NCI-H1092 treated with DMSO at 0.1 percent for 48 hours (cell line): ENCODE results near the gene CRYBA2.

Experiments
- DNase-seq: peaks from one replicate; lab custom pipeline; 2025; lab: John Stamatoyannopoulos, UW

Gene CRYBA2

DNA sequence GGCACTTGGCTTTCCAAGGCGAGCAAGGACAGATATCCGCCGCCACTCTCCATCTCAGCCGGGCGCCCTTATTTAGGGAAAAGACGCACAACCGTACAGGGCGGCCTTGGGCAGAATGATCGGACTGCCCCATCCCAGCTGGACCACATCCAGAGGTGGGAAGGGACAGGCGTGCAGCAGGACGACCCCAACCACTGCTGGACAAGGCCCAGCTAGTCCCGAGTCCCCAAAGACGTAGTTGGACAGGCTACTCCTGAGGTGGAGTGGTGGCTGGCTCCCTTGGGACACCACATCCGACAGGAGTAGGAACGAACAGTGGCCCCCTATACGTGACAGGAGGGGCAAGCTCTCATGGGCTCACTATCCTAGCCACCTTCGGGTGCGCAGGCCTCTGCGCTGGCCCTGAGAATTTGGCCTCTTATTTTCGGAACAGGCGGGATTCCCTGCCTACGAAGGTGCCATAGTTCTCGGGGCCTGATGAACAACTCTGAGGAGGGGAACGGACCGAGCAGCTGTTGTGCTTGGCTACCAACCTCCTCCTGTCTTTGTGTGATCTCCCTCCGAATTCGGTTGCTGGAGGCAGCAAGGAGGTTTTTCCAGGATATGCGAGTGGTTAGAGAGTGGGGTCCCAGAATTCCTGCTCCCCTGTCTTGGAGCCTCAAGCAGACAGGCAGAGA is 10.5 kb downstream of the CRYBA2 start:
- no peak for DNase-seq

DNA sequence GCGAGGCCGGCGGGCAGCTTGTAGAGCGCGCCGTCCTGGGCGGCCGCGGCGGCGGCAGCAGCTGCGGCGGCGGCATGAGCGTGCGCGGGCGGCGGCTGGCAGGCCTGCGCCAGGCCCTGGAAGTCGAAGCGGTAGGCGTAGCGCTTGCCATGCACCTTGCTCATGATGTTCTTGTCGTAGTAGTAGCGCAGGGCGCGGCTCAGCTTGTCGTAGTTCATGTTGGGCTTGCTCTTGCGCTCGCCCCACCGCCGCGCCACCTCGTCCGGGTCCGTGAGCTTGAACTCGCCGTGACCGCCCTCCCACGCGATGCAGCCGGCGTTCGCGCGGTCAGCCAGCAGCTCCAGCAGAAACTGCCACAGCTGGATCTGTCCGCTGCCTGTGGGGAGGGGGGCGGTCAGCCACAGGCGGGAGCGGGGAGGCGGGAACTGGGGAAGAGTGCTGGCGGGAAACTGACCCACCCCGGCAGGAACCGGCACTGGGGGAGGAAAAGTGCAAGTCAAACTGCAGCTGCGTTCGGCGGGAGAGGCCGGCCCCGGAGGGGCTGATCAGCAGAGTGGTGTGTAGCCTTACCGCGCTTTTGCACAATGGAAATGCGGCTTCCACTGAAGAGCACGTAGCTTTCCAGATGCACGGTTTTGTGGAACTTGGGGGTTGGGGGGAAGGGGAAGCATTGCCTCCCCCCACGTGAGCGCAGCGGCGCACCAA is 11.2 kb downstream of the CRYBA2 start:
- peak; percentile 20 for DNase-seq

DNA sequence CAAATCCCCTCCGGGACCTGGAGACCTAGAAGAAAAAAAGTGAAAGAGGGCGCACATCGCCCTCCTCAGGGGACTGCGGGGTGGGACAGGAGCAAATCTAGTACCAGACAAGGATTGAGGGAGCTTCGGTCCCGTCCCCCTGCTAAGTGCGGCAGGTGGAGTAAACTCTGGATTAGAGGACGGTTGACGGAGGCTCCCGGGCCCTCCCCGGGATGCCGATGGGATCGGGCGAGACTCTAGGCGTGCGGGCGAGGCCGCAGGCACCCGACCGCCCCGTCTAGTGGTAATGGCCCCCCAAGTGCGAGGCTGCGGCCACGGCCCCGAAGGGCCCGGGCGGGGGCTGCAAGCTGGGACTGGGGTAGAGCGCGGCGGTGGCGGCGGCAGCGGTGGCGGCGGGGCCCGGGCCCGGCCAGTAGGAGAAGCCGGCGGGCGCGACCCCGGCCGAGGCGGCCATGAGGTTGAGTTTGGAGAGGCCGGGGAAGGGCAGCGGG is 11.8 kb downstream of the CRYBA2 start:
- DNase-seq = no peak

DNA sequence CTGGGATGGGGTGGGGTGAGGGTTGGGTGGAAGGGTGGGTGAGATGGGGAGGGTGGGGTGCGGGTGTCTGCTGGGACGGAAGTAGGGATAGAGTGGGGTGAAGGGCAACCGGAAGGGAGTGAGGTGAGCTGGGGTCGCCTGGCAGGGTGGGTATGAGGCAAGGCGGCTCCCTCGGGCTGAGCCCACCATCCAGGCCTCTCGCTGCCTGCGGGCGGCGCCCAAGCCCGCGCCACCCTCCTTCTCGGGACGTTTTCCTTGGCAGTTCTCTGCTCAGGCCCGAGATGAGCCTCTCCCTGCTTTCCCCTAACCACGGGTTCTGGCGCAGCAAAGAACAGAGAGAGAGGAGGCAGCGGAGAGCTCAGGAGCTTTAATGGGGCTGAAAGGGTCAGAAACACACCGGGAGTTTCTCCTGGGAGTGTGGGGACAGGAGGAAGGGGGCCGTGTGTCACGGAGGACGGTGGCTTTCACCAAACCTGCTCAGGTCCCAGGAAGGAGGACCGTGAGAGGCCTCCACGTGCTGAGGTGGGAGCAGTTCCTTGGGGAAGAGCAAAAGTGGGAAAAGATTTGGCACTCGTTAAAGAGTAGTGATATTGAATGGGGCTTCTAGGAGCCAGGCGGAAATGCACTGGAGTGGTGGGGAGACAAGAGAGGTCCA is 12.4 kb downstream of the CRYBA2 start:
- no peak for DNase-seq

DNA sequence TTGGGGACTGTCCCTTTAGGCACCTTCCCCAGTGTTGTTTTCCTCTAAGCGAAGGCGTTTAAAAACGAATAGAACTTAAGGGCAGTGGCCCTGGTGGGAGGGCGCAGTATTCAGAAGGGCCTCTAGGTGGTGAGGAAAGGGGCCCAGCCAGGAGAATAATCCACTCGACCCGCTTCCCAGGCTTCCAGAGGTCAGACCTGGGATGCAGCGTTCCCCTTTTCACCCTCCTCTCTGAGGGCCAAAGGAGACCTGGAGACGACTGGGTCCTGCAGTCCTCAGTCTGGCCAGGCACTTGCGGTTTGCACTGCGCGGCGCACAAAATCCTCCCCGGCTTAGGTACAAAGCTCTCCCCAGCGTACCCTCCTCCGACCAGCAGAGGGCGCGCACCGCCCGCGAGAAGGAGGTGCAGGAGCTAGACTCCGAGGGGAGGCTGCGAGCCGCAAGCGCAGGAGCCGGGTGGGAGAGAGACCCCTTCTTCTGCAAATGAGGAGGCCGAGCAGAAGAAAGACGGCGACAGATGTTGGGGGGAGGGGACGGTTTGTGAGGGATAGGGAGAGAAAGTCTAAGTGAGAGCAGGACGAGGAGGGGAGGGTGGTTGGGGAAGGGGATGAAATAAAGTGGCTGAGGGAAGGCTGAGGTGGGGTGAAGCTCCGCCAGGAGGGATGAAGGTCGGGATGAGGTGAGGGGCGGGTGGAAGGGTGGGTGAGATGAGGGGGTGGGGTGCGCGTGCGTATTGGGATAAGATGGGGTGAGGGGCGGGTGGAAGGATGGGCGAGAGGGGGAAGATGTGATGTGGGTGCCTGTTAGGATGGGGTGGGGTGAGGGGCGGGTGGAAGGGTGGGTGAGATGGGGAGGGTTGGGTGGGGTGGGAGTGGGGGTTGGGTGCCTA is 13.1 kb downstream of the CRYBA2 start:
- DNase-seq = peak; percentile 74

DNA sequence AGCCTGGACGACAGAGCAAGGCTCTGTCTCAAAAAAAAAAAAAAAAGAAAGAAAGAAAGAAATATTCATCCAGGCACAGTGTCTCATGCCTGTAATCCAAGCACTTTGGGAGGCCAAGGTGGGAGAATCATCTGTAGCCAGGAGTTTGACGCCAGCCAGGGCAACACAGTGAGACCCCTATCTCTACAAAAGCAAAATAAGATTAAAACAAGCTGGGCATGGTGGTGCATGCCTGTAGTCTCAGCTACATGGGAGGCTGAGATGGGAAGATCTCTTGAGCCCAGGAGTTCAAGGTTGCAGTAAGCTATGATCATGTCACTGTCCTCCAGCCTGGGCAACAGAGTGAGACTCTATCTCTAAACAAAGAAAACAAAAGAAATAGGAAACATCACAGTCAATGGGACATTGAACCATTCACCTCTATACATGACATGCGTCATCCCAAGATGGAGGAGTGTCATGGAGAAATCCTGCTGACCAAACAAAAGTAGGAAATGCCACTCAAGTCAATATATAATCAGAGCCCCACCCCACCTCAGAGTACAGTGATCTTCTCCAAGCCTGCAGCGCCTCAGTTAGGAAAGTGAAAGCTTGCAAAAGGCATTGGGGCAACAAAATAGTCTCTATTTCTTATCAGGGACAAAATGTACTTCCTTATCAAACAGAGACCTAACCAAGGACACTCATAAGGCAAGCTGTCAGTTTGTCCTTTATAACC is 18.0 kb downstream of the CRYBA2 start:
- no peak for DNase-seq

DNA sequence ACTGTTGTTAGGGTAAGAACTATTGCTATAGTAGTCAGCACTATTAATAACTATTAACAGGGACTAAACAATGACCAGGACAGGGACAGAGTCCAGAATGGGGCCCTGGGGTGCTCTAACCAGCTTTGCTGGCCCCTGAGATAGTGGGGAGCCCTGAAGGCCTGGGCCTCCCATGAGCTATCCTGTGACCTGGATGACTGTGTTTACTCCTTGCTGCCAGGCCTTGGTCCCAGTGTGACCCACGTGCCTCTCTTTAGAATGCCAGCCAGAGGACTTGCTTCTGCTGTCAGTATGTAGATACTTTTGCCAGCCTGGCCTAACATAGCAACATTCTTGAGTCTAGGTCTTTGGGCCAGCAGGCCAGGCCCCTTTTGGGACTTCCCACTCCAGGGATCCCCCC is 22.3 kb downstream of the CRYBA2 start:
- DNase-seq = no peak

DNA sequence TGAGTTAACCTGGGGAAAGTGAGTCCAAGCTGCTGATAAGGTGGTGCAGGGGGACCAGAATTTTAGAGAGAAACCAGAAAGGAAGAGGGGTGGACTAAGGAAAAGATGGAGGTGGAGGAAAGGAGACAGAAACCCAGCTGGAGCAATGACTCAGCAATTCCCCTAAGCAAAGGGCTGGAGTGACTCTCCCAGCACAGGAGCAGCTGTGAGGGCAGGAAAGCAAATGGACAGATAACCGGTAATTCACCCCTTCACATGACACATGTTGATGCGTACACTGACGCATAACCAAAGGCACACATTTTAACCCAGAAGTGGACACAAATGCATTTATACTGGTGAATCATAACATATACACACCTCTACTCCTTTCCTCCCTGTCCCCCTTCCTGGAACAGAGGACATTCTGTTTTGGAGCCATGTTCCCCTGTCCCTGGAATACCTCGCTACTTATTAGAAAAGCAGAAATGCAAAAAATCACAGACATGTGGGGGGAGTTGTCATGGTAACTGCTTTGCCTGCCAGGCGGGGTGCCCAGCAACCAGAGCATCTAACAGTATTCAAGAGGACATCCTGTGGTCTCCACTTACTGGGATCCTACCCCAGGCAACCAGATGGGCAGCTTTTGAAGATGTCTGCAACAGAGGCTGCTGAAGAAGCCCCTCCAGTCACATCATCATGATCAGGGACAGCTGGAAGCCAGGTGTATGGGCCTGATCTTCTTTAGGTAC is 29.0 kb downstream of the CRYBA2 start:
- peak; percentile 36 for DNase-seq

DNA sequence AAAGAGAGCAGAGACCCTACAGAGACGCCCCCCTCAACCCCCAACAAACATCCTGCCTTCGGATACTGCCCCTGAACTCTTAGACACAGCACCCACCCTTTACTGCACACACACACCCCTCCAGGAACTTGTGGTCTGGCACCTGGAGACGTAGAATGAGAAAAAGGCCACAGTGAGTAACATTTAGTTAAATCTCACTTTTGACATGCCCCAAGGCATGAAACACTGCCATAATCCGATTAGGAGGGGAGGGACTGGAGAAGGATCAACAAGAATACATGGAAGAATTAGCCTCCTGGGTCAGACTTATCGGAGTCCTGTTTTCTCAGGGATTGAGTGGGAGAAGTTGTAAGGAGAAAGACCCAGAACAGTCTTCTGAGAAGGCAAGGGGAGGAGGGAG is 29.6 kb downstream of the CRYBA2 start:
- no peak for DNase-seq

DNA sequence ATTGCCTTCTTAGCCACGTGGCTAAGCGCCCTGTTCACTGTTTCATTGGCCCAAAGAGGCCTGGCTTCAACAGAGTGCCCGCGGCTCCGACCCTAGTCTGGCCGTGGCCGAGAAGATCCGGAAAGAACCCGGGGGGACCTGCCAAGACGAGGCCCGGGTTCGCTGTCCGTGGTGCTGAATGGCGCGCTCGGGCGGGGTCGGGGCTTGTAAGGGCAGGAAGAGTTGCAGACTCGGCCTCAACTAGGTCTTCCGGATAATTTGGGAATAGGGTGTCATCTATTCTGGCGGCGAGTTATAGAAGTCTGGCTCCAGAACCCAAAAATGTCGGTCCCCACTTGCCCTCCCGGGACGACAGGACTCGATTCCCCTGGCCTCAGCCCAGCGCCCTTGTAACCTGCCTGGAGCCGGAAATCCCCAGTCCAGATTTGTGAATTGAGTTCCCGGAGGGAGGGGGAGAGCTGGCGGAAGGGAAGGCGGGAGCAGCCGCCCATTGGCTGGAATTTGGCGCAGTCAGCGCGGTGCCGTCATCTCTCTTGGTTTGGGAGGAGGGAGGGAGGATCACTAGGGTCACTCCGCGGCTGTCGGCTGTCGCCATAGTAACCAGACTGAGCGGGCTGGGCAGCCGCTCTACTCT is 30.2 kb downstream of the CRYBA2 start:
- peak; percentile 94 for DNase-seq

DNA sequence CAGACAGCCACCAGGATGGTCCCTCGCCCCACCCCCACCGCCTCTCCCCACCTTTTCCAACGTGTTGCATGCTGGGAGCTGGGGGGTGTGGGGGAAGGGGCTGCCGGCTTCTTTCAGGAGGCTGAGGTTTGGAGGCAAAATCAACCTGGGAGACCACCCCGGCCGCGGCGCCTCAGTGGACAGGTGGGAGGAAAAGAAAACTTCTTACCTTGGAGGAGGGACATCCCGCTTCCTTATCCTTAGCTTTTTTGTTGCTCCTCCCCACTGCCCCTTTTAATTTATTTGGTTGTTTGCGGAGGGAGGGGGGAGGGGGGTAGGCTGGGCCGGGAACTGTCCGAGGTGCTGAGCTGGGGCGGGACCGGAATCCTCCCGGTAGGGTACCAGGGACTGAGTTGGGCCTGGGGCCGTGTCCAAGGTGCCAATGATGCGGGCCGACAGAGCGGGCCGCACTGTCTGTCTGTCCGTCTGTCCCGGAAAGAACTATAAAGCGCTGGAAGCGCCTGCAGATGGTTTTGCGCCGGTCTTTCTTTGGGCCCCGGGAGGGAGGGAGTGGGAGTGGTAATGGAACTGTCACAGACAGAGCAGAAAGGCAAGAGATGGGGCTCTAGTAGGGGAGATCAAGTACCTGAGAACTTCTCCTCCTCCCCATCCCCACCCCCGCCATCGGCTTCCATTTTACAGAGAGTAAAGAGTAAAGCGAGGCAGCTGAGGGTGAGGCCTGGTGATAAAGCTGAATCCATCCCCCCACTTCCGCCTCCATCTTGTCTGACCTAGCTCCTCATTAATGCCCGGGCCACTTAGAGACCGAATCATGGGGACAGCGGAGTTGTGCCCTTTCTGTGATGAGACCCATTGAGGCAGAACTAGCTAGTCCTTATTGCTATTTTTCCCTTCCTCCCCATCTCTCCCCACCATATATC is 31.3 kb downstream of the CRYBA2 start:
- peak; percentile 46 for DNase-seq

DNA sequence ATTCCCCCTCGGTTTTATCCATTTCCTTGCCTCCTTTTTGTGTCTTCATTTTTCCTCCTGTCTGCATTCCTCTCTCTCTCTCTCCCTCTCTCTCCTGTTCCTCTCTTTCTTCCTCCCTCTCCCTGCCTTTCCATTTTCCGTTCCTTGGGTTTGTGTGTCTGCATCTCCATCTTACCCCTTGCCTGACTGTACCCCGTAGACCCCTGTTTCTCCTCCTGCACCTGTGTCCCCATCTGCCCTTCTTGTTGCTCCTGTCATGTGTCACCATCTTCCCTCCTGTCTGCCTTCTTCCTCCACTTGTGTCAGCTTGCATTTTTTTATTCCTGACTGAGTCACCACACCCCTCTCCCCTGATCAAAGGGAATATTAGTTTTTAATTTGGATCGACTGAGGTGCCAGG is 32.0 kb downstream of the CRYBA2 start:
- peak; percentile 40 for DNase-seq

DNA sequence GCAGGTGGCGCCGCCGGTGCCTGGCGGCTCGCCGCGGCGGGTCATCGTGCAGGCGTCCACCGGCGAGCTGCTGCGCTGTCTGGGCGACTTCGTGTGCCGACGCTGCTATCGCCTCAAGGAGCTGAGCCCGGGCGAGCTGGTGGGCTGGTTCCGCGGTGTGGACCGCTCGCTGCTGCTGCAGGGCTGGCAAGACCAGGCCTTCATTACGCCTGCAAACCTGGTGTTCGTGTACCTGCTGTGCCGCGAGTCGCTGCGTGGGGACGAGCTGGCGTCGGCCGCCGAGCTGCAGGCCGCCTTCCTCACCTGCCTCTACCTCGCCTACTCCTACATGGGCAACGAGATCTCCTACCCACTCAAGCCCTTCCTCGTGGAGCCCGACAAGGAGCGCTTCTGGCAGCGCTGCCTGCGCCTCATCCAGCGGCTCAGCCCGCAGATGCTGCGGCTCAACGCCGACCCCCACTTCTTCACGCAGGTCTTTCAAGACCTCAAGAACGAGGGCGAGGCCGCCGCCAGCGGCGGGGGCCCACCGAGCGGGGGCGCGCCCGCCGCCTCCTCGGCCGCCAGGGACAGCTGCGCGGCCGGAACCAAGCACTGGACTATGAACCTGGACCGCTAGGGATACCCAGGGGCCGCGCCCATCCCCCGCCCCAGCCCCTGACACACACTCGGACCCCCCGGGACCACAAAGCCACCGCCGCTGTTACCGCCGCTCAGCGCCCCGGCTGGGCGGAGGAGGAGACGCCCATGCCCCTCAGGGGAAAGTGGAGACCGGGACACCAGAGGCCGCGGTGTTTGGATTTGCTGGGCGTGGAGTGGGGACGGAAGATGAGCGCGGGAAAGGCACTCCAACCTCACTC is 32.7 kb downstream of the CRYBA2 start:
- DNase-seq = peak; percentile 40

DNA sequence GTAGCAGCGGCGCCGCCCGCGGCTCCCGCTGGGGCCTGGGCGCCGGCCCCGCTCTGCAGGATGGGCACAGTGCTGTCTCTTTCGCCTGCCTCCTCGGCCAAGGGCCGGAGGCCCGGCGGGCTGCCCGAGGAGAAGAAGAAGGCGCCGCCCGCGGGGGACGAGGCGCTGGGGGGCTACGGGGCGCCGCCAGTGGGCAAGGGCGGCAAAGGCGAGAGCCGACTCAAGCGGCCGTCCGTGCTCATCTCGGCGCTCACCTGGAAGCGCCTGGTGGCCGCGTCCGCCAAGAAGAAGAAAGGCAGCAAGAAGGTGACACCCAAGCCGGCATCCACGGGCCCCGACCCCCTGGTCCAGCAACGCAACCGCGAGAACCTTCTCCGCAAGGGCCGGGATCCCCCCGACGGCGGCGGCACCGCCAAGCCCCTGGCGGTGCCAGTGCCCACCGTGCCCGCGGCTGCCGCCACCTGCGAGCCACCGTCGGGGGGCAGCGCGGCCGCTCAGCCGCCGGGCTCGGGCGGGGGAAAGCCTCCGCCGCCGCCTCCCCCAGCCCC is 33.4 kb downstream of the CRYBA2 start:
- peak; percentile 41 for DNase-seq

DNA sequence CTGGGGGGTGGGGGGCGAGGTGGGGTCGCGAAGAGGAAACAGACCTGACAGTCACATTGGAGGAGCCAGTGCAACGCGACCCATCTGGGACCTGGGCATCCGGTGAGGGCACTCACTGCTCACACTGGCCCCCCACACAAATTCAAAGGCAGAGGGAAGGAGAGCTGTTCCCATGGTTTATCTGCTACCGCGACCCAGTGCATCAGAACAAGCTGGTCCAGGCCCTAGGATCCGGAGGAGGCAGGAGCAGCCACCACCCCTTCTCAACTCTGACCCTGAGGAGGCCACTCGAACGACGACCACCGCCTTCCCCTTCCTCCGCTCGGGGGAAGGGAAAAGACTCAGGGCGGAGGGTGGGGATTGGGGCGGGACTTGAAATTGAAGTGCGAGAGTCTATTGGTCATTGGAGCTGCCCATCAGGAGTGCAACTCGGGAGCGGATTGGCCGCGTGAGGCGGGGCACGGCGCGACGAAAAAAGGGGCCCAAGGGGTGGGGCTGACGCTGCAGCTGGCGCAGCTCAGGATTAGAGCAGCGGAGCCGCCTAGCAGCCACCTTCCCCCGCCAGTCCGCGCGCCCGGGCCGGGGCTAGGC is 34.0 kb downstream of the CRYBA2 start, which contains the start of gene CDK5R2:
Gene CDK5R2 (plus strand): TSS at position 526 of the 591 bp plus-strand sequence. CDS start 155 bp downstream, outside the sequence.
- DNase-seq = peak; percentile 86

DNA sequence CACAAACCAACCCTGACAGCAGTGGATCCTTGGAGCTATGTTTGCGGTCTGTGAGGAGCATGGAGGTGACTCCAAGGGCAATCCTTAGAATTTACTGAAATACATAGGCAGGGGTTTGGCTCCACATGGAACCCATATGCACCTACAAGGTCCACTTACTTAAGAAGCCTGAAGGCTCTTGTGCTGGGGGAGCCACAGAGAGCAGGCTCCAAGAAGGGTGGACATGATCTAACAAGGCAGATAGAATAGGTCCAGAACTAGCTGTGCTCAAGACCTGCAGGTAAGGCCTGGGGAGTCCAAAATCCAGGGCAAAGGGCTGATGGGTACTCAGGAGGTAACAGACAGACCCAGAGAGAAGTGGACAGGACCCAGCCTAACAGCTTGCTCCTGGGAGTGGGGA is 34.9 kb downstream of the CRYBA2 start:
- no peak for DNase-seq

DNA sequence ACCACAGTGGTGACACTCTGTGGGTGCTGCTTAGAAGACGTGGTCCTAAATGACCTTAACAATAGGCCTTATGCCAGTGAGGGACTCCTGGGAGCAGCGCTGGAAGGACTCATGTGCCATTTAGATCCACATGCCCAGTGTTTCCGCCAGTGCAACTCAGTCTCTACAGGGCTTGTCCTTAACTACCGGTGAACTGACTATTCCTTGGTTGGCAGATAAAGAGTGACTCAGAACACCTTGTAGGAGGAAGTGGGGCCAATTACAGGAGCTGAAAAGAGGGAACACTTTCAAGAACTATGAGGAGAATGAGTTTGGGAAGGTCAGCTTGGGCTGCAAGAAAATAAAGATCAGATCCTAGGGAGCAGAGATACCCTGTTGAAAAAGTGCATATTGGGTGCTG is 35.6 kb downstream of the CRYBA2 start:
- DNase-seq = no peak
